K562 (cell line): ENCODE measurements around the gene PPIL1. TPM values are rescaled to one million over a fixed set of nuclear protein-coding genes. Genes with fewer than 3 reads are reported as not detected.
A peak's percentile ranks its signal among the peaks of the same experiment; 100 is the strongest.

Experiments used
- ATF6 ChIP-seq: sonication (generic); formaldehyde crosslinking; IDR thresholded peaks from 2 replicates; pipeline ENCODE4 v1.4.0; 2020; ENCODE audit warnings: mild to moderate bottlenecking, missing genetic modification reagents
- COPS2 ChIP-seq: fragments of 450-650 bp; conservative IDR thresholded peaks from 2 replicates; pipeline ENCODE4 v1.6.1; 2016; ENCODE audit warnings: mild to moderate bottlenecking, moderate library complexity
- CTCFL ChIP-seq: IDR thresholded peaks from 2 replicates; pipeline ENCODE4 v1.6.1; 2011; ENCODE audit warnings: borderline replicate concordance, low read depth, mild to moderate bottlenecking, moderate library complexity, low read length; ENCODE audit not compliant: insufficient read depth, poor library complexity, severe bottlenecking
- EZH2 ChIP-seq: IDR thresholded peaks from 2 replicates; pipeline ENCODE4 v1.6.1; 2012; ENCODE audit warnings: low read depth, mild to moderate bottlenecking, inconsistent platforms, low read length, borderline replicate concordance
- FOXK1 ChIP-seq: sonication (generic); formaldehyde crosslinking; IDR thresholded peaks from 2 replicates; pipeline ENCODE4 v1.8.0; 2022; ENCODE audit warnings: missing genetic modification reagents, mild to moderate bottlenecking, borderline replicate concordance
- GTF2A2 ChIP-seq: IDR thresholded peaks from 2 replicates; pipeline ENCODE4 v1.6.1; 2016; ENCODE audit warnings: mild to moderate bottlenecking, missing genetic modification characterization, missing compliant biosample characterization
- HES1 ChIP-seq: fragments of 450-650 bp; IDR thresholded peaks from 2 replicates; pipeline ENCODE4 v1.6.1; 2016; ENCODE audit warnings: low read depth, mild to moderate bottlenecking, moderate library complexity
- MBD2 ChIP-seq: sonication (generic); IDR thresholded peaks from 2 replicates; pipeline ENCODE4 v1.6.1; 2016; ENCODE audit warnings: low read depth, borderline replicate concordance
- MNT ChIP-seq, 2 experiments: fragments of 450-650 bp; conservative IDR thresholded peaks; 2 replicates each; pipeline ENCODE4 v1.6.1; 2017; ENCODE audit warnings: mild to moderate bottlenecking in 2 of 2, moderate library complexity in 2 of 2
- MYBL2 ChIP-seq, 2 experiments: fragments of 450-650 bp in 1 of 2; sonication (generic) in 1 of 2; formaldehyde crosslinking in 1 of 2; IDR thresholded peaks; 2 replicates each; pipeline versions ENCODE4 v1.6.1 to v1.8.1; 2017 to 2022; ENCODE audit warnings: borderline replicate concordance in 1 of 2, inconsistent platforms in 1 of 2, low read depth in 1 of 2, mild to moderate bottlenecking in 1 of 2, missing genetic modification reagents in 1 of 2, moderate library complexity in 1 of 2
- NCOR1 ChIP-seq: fragments of 450-650 bp; IDR thresholded peaks from 2 replicates; pipeline ENCODE4 v1.6.1; 2016; ENCODE audit warnings: mild to moderate bottlenecking, moderate library complexity
- NFYB ChIP-seq: IDR thresholded peaks from 2 replicates; pipeline ENCODE4 v1.6.1; 2011; ENCODE audit warnings: mild to moderate bottlenecking, moderate library complexity; ENCODE audit not compliant: insufficient read length; ENCODE audit errors: extremely low read depth
- RCOR1 ChIP-seq, 2 experiments: IDR thresholded peaks; 2 replicates each; pipeline ENCODE4 v1.6.1; 2012; ENCODE audit warnings: low read depth in 2 of 2, low read length in 2 of 2, borderline replicate concordance in 1 of 2, improper control_type of control experiment in 1 of 2
- SAFB2 ChIP-seq: fragments of 200-400 bp; formaldehyde crosslinking; IDR thresholded peaks from 2 replicates; pipeline ENCODE4 v1.6.1; 2018; ENCODE audit warnings: borderline replicate concordance, low read length, low read depth, moderate library complexity; ENCODE audit not compliant: severe bottlenecking
- SETDB1 ChIP-seq: IDR thresholded peaks from one replicate; pipeline ENCODE4 v1.6.1; 2012; ENCODE audit warnings: low read length, control low read depth, inconsistent platforms
- SRF ChIP-seq, 2 experiments: fragments of 250-450, 450-650 bp in 1 of 2; sonication (Bioruptor Pico) in 1 of 2; sonication (generic) in 1 of 2; formaldehyde crosslinking; IDR thresholded peaks; 2 replicates each; pipeline versions ENCODE4 v1.5.0 to v1.5.1; 2020 to 2022; ENCODE audit warnings: mild to moderate bottlenecking in 1 of 2, missing genetic modification reagents in 1 of 2
- ZEB2 ChIP-seq: fragments of 450-650 bp; IDR thresholded peaks from 2 replicates; pipeline ENCODE4 v1.6.1; 2016
- ZFP1 ChIP-seq: fragments of 450-650 bp; formaldehyde crosslinking; IDR thresholded peaks from 2 replicates; pipeline ENCODE4 v1.4.0; 2020; ENCODE audit warnings: mild to moderate bottlenecking, mixed read lengths
- ZNF143 ChIP-seq: sonication (generic); formaldehyde crosslinking; IDR thresholded peaks from 2 replicates; pipeline ENCODE4 v1.9.0; 2022; ENCODE audit warnings: mild to moderate bottlenecking, missing genetic modification reagents
- ZNF263 ChIP-seq: sonication (generic); formaldehyde crosslinking; IDR thresholded peaks from 2 replicates; pipeline ENCODE4 v1.8.0; 2022; ENCODE audit warnings: mild to moderate bottlenecking, missing genetic modification reagents, borderline replicate concordance
- ZNF431 ChIP-seq: sonication (generic); formaldehyde crosslinking; IDR thresholded peaks from 2 replicates; pipeline ENCODE4 v1.8.0; 2022; ENCODE audit warnings: mild to moderate bottlenecking, missing genetic modification reagents
- ZNF561 ChIP-seq: fragments of 450-650 bp; formaldehyde crosslinking; conservative IDR thresholded peaks from 2 replicates; pipeline ENCODE4 v1.4.0; 2020; ENCODE audit warnings: mild to moderate bottlenecking, moderate library complexity
- ZNF695 ChIP-seq: fragments of 450-650 bp; formaldehyde crosslinking; IDR thresholded peaks from 2 replicates; pipeline ENCODE4 v1.4.0; 2020; ENCODE audit warnings: mild to moderate bottlenecking, moderate library complexity
- polyA plus RNA-seq, 8 experiments: library from polyadenylated mRNA; depleted of rRNA in 4 of 8; stranded (reverse) in 5 of 8; unstranded in 3 of 8; fragments of >200 nt; fragmentation: Nextera tagmentation in 2 of 8; fragmentation: Illumina TruSeq in 1 of 8; extraction: Ambion mirVana in 2 of 8; extraction: Trizol in 1 of 8; gene quantifications; 2 replicates each; pipeline versions ENCODE4 v1.2.1 to v1.2.3, GENCODE V29; 2011 to 2014; ENCODE audit warnings: inconsistent platforms in 1 of 8, missing spikeins in 1 of 8
- total RNA-seq, 7 experiments: library from RNA; depleted of rRNA in 6 of 7; stranded (reverse); fragments of >200 nt in 6 of 7; fragmentation: Illumina TruSeq in 2 of 7; extraction: Trizol in 2 of 7; gene quantifications; 2 replicates each; pipeline versions ENCODE4 v1.2.1 to v1.2.3, GENCODE V29; 2011 to 2021; ENCODE audit warnings: low replicate concordance in 1 of 7

PPIL1 gene
- total and polyA plus RNA-seq, 9 of the 15 experiments (the other 6 are each of a cell fraction or from before 2014, with no cell fraction given), result 65.8 to 205 (median 130) TPM

GRCh38 chr6:36884610-36885009 lies 10.0 kb upstream of the PPIL1 start (continued):
- no peak for TF ChIP-seq SETDB1
- no peak for TF ChIP-seq MYBL2 (IDR thresholded peaks at IDR 0.05; ENCODE audit: low read depth)
- no peak for TF ChIP-seq MYBL2 (CRISPR knock-in tag; IDR thresholded peaks at IDR 0.05; ENCODE audit: borderline replicate concordance)
- no peak for TF ChIP-seq SAFB2
- no peak for TF ChIP-seq HES1
- TF ChIP-seq ZNF561, result no peak; the same call in 1 of the 2 replicates
- no peak for TF ChIP-seq ATF6 (CRISPR knock-in tag)
- TF ChIP-seq SRF (CRISPR knock-in tag; IDR thresholded peaks at IDR 0.05), result peak in 1 of 2 experiments; percentile 55; a peak in 1 of 4 replicates
- TF ChIP-seq NCOR1, result no peak
- TF ChIP-seq GTF2A2 (tag), result peak; percentile 94
- 0 out of 2 replicates have a peak, but pooled peaks have one; percentile 22 for TF ChIP-seq ZFP1 (CRISPR knock-in tag)
- TF ChIP-seq ZNF431, result no peak
- TF ChIP-seq RCOR1 (IDR thresholded peaks at IDR 0.05; ENCODE audit: borderline replicate concordance in 1 of 2, low read depth in 2 of 2, low read length in 2 of 2), result no peak
- TF ChIP-seq ZNF263 (CRISPR knock-in tag), result no peak
- TF ChIP-seq FOXK1 (CRISPR knock-in tag), result no peak
- no peak for TF ChIP-seq ZEB2
- no peak for TF ChIP-seq ZNF143 (CRISPR knock-in tag)
- no peak for TF ChIP-seq ZNF695 (CRISPR knock-in tag)
- no peak for TF ChIP-seq NFYB
- no peak for TF ChIP-seq MBD2
- TF ChIP-seq MNT (conservative IDR thresholded peaks at IDR 0.05), result no peak
- TF ChIP-seq EZH2, result no peak
- TF ChIP-seq CTCFL, result no peak
- TF ChIP-seq COPS2, result no peak
